Endothelial cell of umbilical vein (primary cell): Measurements from ENCODE around the gene CCR1. TPM values are rescaled to one million over a fixed set of nuclear protein-coding genes. Genes with fewer than 3 reads are reported as not detected.

Source experiments
- BruUV-seq: library from RNA; stranded (reverse); fragments of 400-500 nt; replicated peaks from 2 replicates; lab custom pipeline; 2021; lab: Mats Ljungman, UMichigan
- CTCF ChIA-PET: fragments of 300-600, 350-600 bp; sonication (Branson Sonifier 250); formaldehyde crosslinking; loops from one replicate; lab custom pipeline; 2021; ENCODE audit warnings: antibody characterized with exemption, inconsistent platforms; lab: Charles Lee
- POLR2A ChIA-PET: fragments of 300-600, 350-600 bp; sonication (Branson Sonifier 250); formaldehyde crosslinking; loops from one replicate; lab custom pipeline; 2021; ENCODE audit warnings: antibody characterized with exemption, inconsistent platforms; lab: Charles Lee
- DNase-seq: peaks from one replicate; pipeline ENCODE4 v3.0.0-alpha.2; 2011; ENCODE audit warnings: low read depth, low spot score
- FAIRE-seq: peaks from 2 replicates; lab custom pipeline; 2011; peaks lifted over from hg19 to GRCh38; lab: Jason Lieb, UNC
- H2AFZ ChIP-seq: 2 replicates; pipeline ENCODE4 v1.6.0; 2012; ENCODE audit warnings: low read depth, low read length, control low read depth, inconsistent platforms
- H3K27ac ChIP-seq: 2 replicates; pipeline ENCODE4 v1.5.1; 2011; ENCODE audit warnings: low read depth, mild to moderate bottlenecking, control low read depth, low read length, moderate library complexity; ENCODE audit not compliant: insufficient read depth
- H3K27me3 ChIP-seq, 2 experiments: 2 replicates each; pipeline versions ENCODE4 v1.6.0 to v1.6.1; 2011; ENCODE audit warnings: low read length in 2 of 2, mixed read lengths in 1 of 2; ENCODE audit not compliant: control insufficient read depth in 2 of 2, insufficient read depth in 2 of 2
- H3K36me3 ChIP-seq, 2 experiments: 2 replicates in 1 of 2; 3 replicates in 1 of 2; pipeline ENCODE4 v1.5.1; 2011; ENCODE audit warnings: low read length in 2 of 2, mild to moderate bottlenecking in 1 of 2, moderate library complexity in 1 of 2; ENCODE audit not compliant: control insufficient read depth in 2 of 2, insufficient read depth in 2 of 2; ENCODE audit errors: extremely low read depth in 1 of 2
- H3K4me1 ChIP-seq: 3 replicates; pipeline ENCODE4 v1.5.1; 2011; ENCODE audit warnings: mild to moderate bottlenecking, low read length; ENCODE audit not compliant: control insufficient read depth, insufficient read depth; ENCODE audit errors: extremely low read depth
- H3K4me2 ChIP-seq: 2 replicates; pipeline ENCODE4 v1.6.1; 2011; ENCODE audit warnings: low read length, control low read depth, mixed read lengths; ENCODE audit not compliant: insufficient read depth
- H3K4me3 ChIP-seq, 3 experiments: fragments of 200-600 bp in 1 of 3; sonication (generic), shearing (Covaris generic) in 1 of 3; replicated peaks in 1 of 3; 2 replicates each; pipeline ENCODE4 v1.5.1; 2011 to 2016; ENCODE audit warnings: control low read depth in 3 of 3, low read length in 3 of 3, mild to moderate bottlenecking in 2 of 3, inconsistent platforms in 1 of 3, low read depth in 1 of 3, moderate library complexity in 1 of 3; ENCODE audit not compliant: insufficient read depth in 1 of 3
- H3K79me2 ChIP-seq: 2 replicates; pipeline ENCODE4 v1.6.0; 2012; ENCODE audit warnings: low read length, inconsistent platforms; ENCODE audit not compliant: control insufficient read depth, insufficient read depth
- H3K9ac ChIP-seq: replicated peaks from 2 replicates; pipeline ENCODE3; 2011; ENCODE audit warnings: low read length, control low read depth; ENCODE audit not compliant: insufficient read depth; ENCODE audit errors: extremely low read depth
- H3K9me1 ChIP-seq: replicated peaks from 3 replicates; pipeline ENCODE4 v1.6.0; 2011; ENCODE audit warnings: mild to moderate bottlenecking, low read length; ENCODE audit not compliant: control insufficient read depth, insufficient read depth; ENCODE audit errors: extremely low read depth
- H3K9me3 ChIP-seq: replicated peaks from 2 replicates; pipeline ENCODE4 v1.5.1; 2012; ENCODE audit warnings: low read length, inconsistent platforms; ENCODE audit not compliant: control insufficient read depth, insufficient read depth
- H4K20me1 ChIP-seq: replicated peaks from 2 replicates; pipeline ENCODE3; 2011; ENCODE audit warnings: mild to moderate bottlenecking, low read length; ENCODE audit not compliant: control insufficient read depth, insufficient read depth; ENCODE audit errors: extremely low read depth
- EZH2 ChIP-seq: IDR thresholded peaks from 2 replicates; pipeline ENCODE4 v1.6.1; 2012; ENCODE audit warnings: borderline replicate concordance, low read depth, mild to moderate bottlenecking, moderate library complexity, low read length, inconsistent platforms; ENCODE audit not compliant: severe bottlenecking
- FOS ChIP-seq: IDR thresholded peaks from 2 replicates; pipeline ENCODE4 v1.6.1; 2011; ENCODE audit warnings: mild to moderate bottlenecking, low read length, moderate library complexity, borderline replicate concordance; ENCODE audit not compliant: insufficient read depth
- GATA2 ChIP-seq: IDR thresholded peaks from 2 replicates; pipeline ENCODE4 v1.7.0; 2011; ENCODE audit warnings: low read depth, mild to moderate bottlenecking, moderate library complexity, mixed read lengths, low read length; ENCODE audit not compliant: insufficient read length, insufficient read depth
- JUN ChIP-seq: IDR thresholded peaks from 2 replicates; pipeline ENCODE4 v1.6.1; 2011; ENCODE audit warnings: borderline replicate concordance, low read depth; ENCODE audit not compliant: insufficient read length, insufficient read depth
- MAX ChIP-seq: IDR thresholded peaks from 2 replicates; pipeline ENCODE4 v1.6.1; 2011; ENCODE audit not compliant: insufficient read depth, insufficient read length
- MYC ChIP-seq: IDR thresholded peaks from one replicate; pipeline ENCODE4 v1.6.1; 2011; ENCODE audit warnings: mild to moderate bottlenecking, low read depth, low read length
- POLR2A ChIP-seq: IDR thresholded peaks from 2 replicates; pipeline ENCODE4 v1.6.1; 2012; ENCODE audit warnings: low read depth, mild to moderate bottlenecking, control low read depth, low read length
- POLR2AphosphoS5 ChIP-seq: IDR thresholded peaks from 2 replicates; pipeline ENCODE4 v1.6.1; 2012; ENCODE audit warnings: low read depth, mild to moderate bottlenecking, control low read depth, low read length, moderate library complexity; ENCODE audit not compliant: insufficient read depth
- dilution Hi-C: fragments of 300-500 bp; cut with MboI; formaldehyde crosslinking; loops from one replicate; pipeline ENCODE4 v1.15.0; 2019; ENCODE audit warnings: low sequenced_read_pairs; ENCODE audit not compliant: extremely low pct_ligation_motif_present
- intact Hi-C: fragments of 100-400 bp; cut with micrococcal nuclease; formaldehyde crosslinking; loops from one replicate; pipeline ENCODE4 v1.10.0; 2022
- polyA plus RNA-seq, 4 experiments: library from polyadenylated mRNA; depleted of rRNA in 3 of 4; stranded (reverse) in 3 of 4; unstranded in 1 of 4; fragments of >200 nt; gene quantifications; 2 replicates each; pipeline versions ENCODE4 v1.2.1 to v1.2.3, GENCODE V29; 2011 to 2012; ENCODE audit warnings: missing spikeins in 1 of 4
- total RNA-seq: library from RNA; stranded (reverse); gene quantifications from 2 replicates; pipeline ENCODE4 v1.2.3, GENCODE V29; 2021
- TF ChIP-seq, protein P1 (sequence below), 2 donors: IDR thresholded peaks; 1 replicate in 1 of 2; 2 replicates in 1 of 2; pipeline ENCODE4 v1.5.1; 2011; ENCODE audit warnings: low read length in 2 of 2, mild to moderate bottlenecking in 2 of 2, moderate library complexity in 2 of 2, control low read depth in 1 of 2, inconsistent platforms in 1 of 2, low read depth in 1 of 2; ENCODE audit not compliant: insufficient read depth in 1 of 2; ENCODE audit errors: extremely low read depth in 1 of 2

The CCR1 gene
- total and polyA plus RNA-seq, 2 donors (not counting 3 experiments of a cell fraction or from before 2014, with no cell fraction given) = not detected

GRCh38 chr3:46221391-46221790 lies 13.3 kb upstream of the CCR1 start:
- BruUV-seq = no TSS peak
- no peak for DNase-seq
- Histone ChIP-seq H3K9me1 (no peaks in the 10 kb centered on the region), H3K36me3 (no peaks in the 10 kb centered on the region), H3K4me2 (no peak overlapping the region), H3K4me3 (no peak overlapping the region), H2AFZ (no peak overlapping the region), H3K27ac (no peak overlapping the region), H3K9ac (no peak overlapping the region), H3K9me3 (no peaks in the 10 kb centered on the region), H4K20me1 (no peaks in the 10 kb centered on the region), H3K27me3 (no peaks in the 10 kb centered on the region), H3K79me2 (no peaks in the 10 kb centered on the region), H3K4me1 (no peaks in the 10 kb centered on the region)
- ChIA-PET CTCF (no interaction called here), POLR2A (no interaction called here)
- intact Hi-C loops (no loop called here), dilution Hi-C loops (no loop called here)
- no peak for FAIRE-seq
- TF ChIP-seq, protein P1, sequence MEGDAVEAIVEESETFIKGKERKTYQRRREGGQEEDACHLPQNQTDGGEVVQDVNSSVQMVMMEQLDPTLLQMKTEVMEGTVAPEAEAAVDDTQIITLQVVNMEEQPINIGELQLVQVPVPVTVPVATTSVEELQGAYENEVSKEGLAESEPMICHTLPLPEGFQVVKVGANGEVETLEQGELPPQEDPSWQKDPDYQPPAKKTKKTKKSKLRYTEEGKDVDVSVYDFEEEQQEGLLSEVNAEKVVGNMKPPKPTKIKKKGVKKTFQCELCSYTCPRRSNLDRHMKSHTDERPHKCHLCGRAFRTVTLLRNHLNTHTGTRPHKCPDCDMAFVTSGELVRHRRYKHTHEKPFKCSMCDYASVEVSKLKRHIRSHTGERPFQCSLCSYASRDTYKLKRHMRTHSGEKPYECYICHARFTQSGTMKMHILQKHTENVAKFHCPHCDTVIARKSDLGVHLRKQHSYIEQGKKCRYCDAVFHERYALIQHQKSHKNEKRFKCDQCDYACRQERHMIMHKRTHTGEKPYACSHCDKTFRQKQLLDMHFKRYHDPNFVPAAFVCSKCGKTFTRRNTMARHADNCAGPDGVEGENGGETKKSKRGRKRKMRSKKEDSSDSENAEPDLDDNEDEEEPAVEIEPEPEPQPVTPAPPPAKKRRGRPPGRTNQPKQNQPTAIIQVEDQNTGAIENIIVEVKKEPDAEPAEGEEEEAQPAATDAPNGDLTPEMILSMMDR (IDR thresholded peaks at IDR 0.05; ENCODE audit: extremely low read depth in 1 of 2, insufficient read depth in 1 of 2, low read depth in 1 of 2, low read length in 2 of 2) = no peak
- TF ChIP-seq POLR2AphosphoS5 (no peak), JUN (no peak), FOS (no peak), MYC (no peak), MAX (no peak), POLR2A (no peak), EZH2 (no peak), GATA2 (no peak)
